Measurements from ENCODE around the gene TAF1. TPM values are rescaled to one million over a fixed set of nuclear protein-coding genes. Genes with fewer than 3 reads are reported as not detected.

Gene TAF1
- total RNA-seq, 2 donors from 2014 or later, result 43.1 to 44.9 TPM

Other genes starting within 250 kb of the TAF1 start
- gene MED12, start 247.8 kb upstream of the TAF1 start, total RNA-seq, result 10 to 100 TPM; 57.8 to 60.8 TPM
- gene NLGN3, start 221.5 kb upstream of the TAF1 start, total RNA-seq, result 1 to 10 TPM; 1.3 to 3.0 TPM
- gene GJB1, start 143.1 kb upstream of the TAF1 start, total RNA-seq, result 1 to 10 TPM in 1 of 2 donors, under 1 TPM in 1; 0.91 to 1.4 TPM
- 10 to 100 TPM; 91.0 to 91.8 TPM for gene ZMYM3, start 112.2 kb upstream of the TAF1 start, total RNA-seq
- gene NONO, start 82.7 kb upstream of the TAF1 start, total RNA-seq, result 100 to 1,000 TPM; 553 to 671 TPM
- 1 to 10 TPM; 4.1 to 6.1 TPM for gene ITGB1BP2, start 64.6 kb upstream of the TAF1 start, total RNA-seq
- 100 to 1,000 TPM; 114 to 153 TPM for gene OGT, start 166.7 kb downstream of the TAF1 start, total RNA-seq
- 1 to 10 TPM; 2.1 to 2.3 TPM for gene GCNA, start 212.1 kb downstream of the TAF1 start, total RNA-seq

Measured in endodermal cell (in vitro differentiated cells).